Tibial artery (tissue), 4 donors: ENCODE measurements around the gene RET.

Experiments
- DNase-seq, 2 donors: peaks; one replicate each; pipeline ENCODE4 v3.0.0-alpha.2; 2019
- H3K27ac ChIP-seq, 2 donors: fragments of 200-600 bp; sonication (generic) in 1 of 2; 1 replicate in 1 of 2; 2 replicates in 1 of 2; pipeline ENCODE4 v1.5.1; 2018 to 2019; ENCODE audit warnings: mild to moderate bottlenecking in 1 of 2
- H3K27me3 ChIP-seq, 2 donors: fragments of 200-600 bp; sonication (generic) in 1 of 2; one replicate each; pipeline versions ENCODE4 v1.5.1 to v1.6.0; 2016 to 2019
- H3K36me3 ChIP-seq, 3 donors: fragments of 200-600 bp; sonication (generic) in 2 of 3; one replicate each; pipeline ENCODE4 v1.5.1; 2016 to 2019; ENCODE audit warnings: mild to moderate bottlenecking in 2 of 3
- H3K4me1 ChIP-seq, 4 donors: fragments of 200-600 bp; sonication (generic) in 2 of 4; 1 replicate in 3 of 4; 2 replicates in 1 of 4; pipeline ENCODE4 v1.5.1; 2016 to 2019
- H3K4me3 ChIP-seq, 2 donors: fragments of 200-600 bp; sonication (generic) in 1 of 2; 1 replicate in 1 of 2; 2 replicates in 1 of 2; pipeline ENCODE4 v1.5.1; 2018 to 2019; ENCODE audit warnings: mild to moderate bottlenecking in 2 of 2
- H3K9me3 ChIP-seq, 3 donors: fragments of 200-600 bp; sonication (generic) in 1 of 3; one replicate each; pipeline ENCODE4 v1.5.1; 2016 to 2019
- intact Hi-C: fragments of 100-400 bp; cut with DNase I; formaldehyde crosslinking; loops from one replicate; pipeline ENCODE4 v1.15.0; 2023; ENCODE audit warnings: low total_unique reads
- TF ChIP-seq, protein P1 (sequence below), 2 experiments: fragments of 200-600 bp in 1 of 2; fragments of 450-650 bp in 1 of 2; IDR thresholded peaks; one replicate each; pipeline ENCODE4 v1.5.1; 2017 to 2019; ENCODE audit warnings: antibody characterized with exemption in 2 of 2, mild to moderate bottlenecking in 1 of 2, moderate library complexity in 1 of 2

Gene RET

DNA sequence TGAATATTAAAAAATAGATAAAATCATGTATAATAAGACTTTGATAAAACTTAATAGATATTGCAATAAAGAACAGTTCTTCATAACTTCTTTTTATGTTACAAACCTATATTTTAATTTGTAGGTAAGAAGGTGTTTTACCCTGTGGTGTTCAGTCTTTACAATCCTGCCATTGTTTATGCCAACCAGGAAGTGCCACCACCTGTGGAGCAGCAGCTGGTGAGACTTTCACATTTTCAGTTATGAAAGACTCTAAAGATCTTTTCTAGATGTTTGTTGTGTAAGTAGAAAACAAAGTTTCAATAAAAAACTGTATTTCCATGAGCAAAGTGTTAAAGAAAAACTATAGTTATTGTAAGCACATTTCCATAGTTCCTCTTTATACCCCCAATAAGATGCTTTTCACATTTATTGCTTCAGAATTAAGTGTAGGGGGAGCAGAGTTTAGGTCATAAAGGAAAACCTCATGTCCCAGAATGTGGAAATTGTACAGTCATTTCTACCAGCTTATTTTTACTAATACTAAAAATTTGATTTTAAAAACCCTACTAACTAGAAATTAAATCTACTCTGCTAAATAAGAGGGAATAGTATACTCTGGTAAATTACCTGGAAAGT lies 90.1 kb downstream of the RET start:
- no peak overlapping the region for H3K4me3 ChIP-seq
- TF ChIP-seq, protein P1, sequence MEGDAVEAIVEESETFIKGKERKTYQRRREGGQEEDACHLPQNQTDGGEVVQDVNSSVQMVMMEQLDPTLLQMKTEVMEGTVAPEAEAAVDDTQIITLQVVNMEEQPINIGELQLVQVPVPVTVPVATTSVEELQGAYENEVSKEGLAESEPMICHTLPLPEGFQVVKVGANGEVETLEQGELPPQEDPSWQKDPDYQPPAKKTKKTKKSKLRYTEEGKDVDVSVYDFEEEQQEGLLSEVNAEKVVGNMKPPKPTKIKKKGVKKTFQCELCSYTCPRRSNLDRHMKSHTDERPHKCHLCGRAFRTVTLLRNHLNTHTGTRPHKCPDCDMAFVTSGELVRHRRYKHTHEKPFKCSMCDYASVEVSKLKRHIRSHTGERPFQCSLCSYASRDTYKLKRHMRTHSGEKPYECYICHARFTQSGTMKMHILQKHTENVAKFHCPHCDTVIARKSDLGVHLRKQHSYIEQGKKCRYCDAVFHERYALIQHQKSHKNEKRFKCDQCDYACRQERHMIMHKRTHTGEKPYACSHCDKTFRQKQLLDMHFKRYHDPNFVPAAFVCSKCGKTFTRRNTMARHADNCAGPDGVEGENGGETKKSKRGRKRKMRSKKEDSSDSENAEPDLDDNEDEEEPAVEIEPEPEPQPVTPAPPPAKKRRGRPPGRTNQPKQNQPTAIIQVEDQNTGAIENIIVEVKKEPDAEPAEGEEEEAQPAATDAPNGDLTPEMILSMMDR (IDR thresholded peaks at IDR 0.05) = no peak
- no peaks in the 10 kb centered on the region for H3K27me3 ChIP-seq
- H3K36me3 ChIP-seq = peaks cover 20 to 53% (median 23%) of the 10 kb centered on the region in 3 donors
- no peak for DNase-seq
- intact Hi-C loops = no loop called here
- H3K27ac ChIP-seq = no peak overlapping the region
- no peaks in the 10 kb centered on the region for H3K4me1 ChIP-seq
- no peaks in the 10 kb centered on the region for H3K9me3 ChIP-seq

DNA sequence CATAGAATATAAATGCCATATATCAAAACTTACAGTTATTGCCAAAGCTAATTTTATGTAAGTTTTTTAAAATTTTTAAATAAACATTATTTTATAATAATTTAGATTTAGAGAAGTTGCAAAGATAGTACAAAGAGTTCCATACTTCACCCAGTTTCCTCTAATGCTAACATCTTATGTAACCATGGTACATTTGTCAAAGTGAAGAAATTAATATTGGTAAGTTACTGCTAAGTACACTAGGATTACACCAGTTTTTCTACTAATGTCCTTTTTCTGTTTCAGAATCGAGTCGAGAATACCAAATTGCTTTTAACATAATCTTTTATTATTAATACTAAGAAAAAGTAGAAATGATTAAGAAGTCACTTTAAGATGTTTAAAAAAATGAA lies 90.6 kb downstream of the RET start:
- intact Hi-C loops = no loop called here
- H3K4me1 ChIP-seq = no peaks in the 10 kb centered on the region
- H3K36me3 ChIP-seq = peaks cover 15 to 53% (median 28%) of the 10 kb centered on the region in 3 donors
- no peaks in the 10 kb centered on the region for H3K27me3 ChIP-seq
- DNase-seq = no peak
- TF ChIP-seq, protein P1 (IDR thresholded peaks at IDR 0.05) = no peak
- H3K9me3 ChIP-seq = no peaks in the 10 kb centered on the region
- no peak overlapping the region for H3K27ac ChIP-seq
- no peak overlapping the region for H3K4me3 ChIP-seq

DNA sequence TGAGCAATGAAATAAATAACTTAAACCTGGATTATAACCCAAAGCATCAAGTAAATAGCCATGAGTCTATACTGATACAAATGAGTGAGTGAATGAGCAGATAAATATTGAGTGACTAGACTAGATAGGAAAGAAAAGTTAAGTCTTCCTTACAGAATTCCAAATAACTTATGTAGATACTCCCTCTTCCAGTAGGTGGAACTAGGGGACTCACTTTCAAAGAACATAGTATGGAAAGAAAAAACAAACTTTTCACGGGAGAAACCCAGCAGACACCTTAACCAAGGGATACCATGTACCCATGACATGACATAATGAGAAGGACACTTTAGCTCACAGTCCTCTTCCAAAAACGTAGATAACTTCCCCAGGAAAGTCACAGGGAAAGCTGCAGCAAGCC lies 93.6 kb downstream of the RET start:
- Histone ChIP-seq H3K27ac (no peak overlapping the region), H3K27me3 (no peaks in the 10 kb centered on the region), H3K4me3 (no peak overlapping the region), H3K36me3 (peaks cover 25 to 70% (median 45%) of the 10 kb centered on the region in 3 donors), H3K4me1 (no peaks in the 10 kb centered on the region), H3K9me3 (no peaks in the 10 kb centered on the region)
- TF ChIP-seq, protein P1 (IDR thresholded peaks at IDR 0.05) = no peak
- no peak for DNase-seq
- intact Hi-C loops = no loop called here

DNA sequence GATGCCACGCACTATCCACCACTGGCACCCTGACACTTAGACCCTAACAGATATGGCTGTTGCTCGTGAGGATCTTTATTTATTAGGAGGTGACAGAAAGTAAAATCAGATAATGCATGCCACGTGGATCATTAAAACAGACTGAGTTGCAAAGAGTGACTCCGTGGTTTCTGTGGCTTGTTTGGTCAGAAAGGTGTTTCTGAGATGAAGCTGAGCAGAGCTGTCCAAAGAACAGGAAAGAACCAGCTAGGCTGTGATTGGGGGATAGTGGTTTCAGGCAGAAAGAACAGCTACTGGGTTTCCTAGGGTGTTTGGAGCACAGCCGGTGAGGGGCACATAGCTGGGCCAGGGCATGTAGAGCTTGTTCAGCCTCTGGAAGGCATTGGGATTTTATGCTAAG lies 95.8 kb downstream of the RET start:
- no peak for DNase-seq
- H3K4me3 ChIP-seq = no peak overlapping the region
- intact Hi-C loops = no loop called here
- no peak overlapping the region for H3K27ac ChIP-seq
- H3K4me1 ChIP-seq = no peaks in the 10 kb centered on the region
- TF ChIP-seq, protein P1 (IDR thresholded peaks at IDR 0.05) = no peak
- H3K36me3 ChIP-seq = peaks cover 46 to 89% (median 66%) of the 10 kb centered on the region in 3 donors
- H3K27me3 ChIP-seq = no peaks in the 10 kb centered on the region
- H3K9me3 ChIP-seq = no peaks in the 10 kb centered on the region

DNA sequence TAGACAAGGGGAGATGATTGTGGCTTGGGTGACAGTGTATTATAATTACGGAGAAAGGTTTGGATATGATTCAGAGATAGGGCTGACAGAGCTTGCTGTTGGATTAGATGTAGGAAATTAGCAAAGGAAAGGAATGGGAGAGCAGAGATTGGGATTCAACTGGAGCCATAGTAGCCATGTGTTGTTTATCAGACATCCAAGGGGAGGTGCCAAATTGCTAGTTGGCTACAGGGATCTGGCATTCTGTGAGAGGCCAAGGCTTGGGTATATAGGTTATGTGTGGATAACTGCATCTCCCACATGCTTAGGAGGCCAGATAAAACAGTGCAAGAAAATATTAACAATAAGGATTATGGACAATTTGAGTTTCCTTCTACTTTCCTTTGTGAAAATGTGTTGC lies 96.3 kb downstream of the RET start:
- H3K27ac ChIP-seq = no peak overlapping the region
- peaks cover 51 to 92% (median 69%) of the 10 kb centered on the region in 3 donors for H3K36me3 ChIP-seq
- intact Hi-C loops = no loop called here
- no peak for DNase-seq
- H3K4me3 ChIP-seq = no peak overlapping the region
- H3K9me3 ChIP-seq = no peaks in the 10 kb centered on the region
- TF ChIP-seq, protein P1 (IDR thresholded peaks at IDR 0.05) = no peak
- no peaks in the 10 kb centered on the region for H3K27me3 ChIP-seq
- no peaks in the 10 kb centered on the region for H3K4me1 ChIP-seq

DNA sequence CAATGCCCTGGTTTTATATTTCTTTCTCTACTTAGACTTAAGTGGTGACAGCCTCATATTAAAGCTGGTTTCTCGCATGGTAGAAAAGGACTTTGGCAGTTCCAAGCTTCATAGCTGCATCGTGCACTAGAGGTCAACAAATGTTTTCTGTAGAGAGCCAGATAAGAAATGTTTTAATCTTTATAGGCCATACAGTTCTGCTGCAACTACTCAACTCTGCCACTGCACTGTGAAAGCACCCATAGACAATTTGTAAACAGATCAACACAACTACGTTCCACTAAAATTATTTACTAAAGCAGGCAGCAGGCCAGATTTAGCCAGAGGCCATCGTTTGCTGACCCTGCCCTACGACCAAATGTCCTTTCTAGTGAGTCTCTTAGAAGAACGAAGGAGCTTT lies 98.1 kb downstream of the RET start:
- H3K27me3 ChIP-seq = no peaks in the 10 kb centered on the region
- no peak for DNase-seq
- intact Hi-C loops = no loop called here
- no peaks in the 10 kb centered on the region for H3K4me1 ChIP-seq
- TF ChIP-seq, protein P1 (IDR thresholded peaks at IDR 0.05) = no peak
- H3K27ac ChIP-seq = no peak overlapping the region
- H3K36me3 ChIP-seq = peaks cover 70 to 96% (median 70%) of the 10 kb centered on the region in 3 donors
- no peak overlapping the region for H3K4me3 ChIP-seq
- H3K9me3 ChIP-seq = no peaks in the 10 kb centered on the region
